HUES6 (cell line): ENCODE measurements around the gene ZNF407.
"Not testable (repeated sequence)": the region's sequence is repeated elsewhere in the genome, so short reads cannot be mapped to it uniquely, and the experiment has no call there.

Experiments used
- H3K27ac ChIP-seq: 2 replicates; pipeline ENCODE4 v1.7.0; 2013; ENCODE audit warnings: low read depth, mild to moderate bottlenecking, low read length, inconsistent platforms
- H3K27me3 ChIP-seq: 2 replicates; pipeline ENCODE4 v1.6.1; 2013; ENCODE audit warnings: low read length; ENCODE audit not compliant: control insufficient read depth, insufficient read depth
- H3K36me3 ChIP-seq: 2 replicates; pipeline ENCODE4 v1.6.1; 2013; ENCODE audit warnings: low read length; ENCODE audit not compliant: control insufficient read depth, insufficient read depth
- H3K4me1 ChIP-seq: 2 replicates; pipeline ENCODE4 v1.6.1; 2013; ENCODE audit warnings: low read length; ENCODE audit not compliant: control insufficient read depth, insufficient read depth
- H3K4me3 ChIP-seq: 2 replicates; pipeline ENCODE4 v1.5.1; 2013; ENCODE audit warnings: low read depth, low read length
- H3K9ac ChIP-seq: one replicate; pipeline ENCODE4 v1.6.1; 2013; ENCODE audit warnings: mild to moderate bottlenecking, low read length
- H3K9me3 ChIP-seq: 2 replicates; pipeline ENCODE4 v1.6.1; 2013; ENCODE audit warnings: low read depth, low read length; ENCODE audit not compliant: control insufficient read depth, insufficient read depth

Gene ZNF407

GRCh38 chr18:75087119-75088020 lies 489.7 kb downstream of the ZNF407 start:
- Histone ChIP-seq H3K36me3 (no peaks in the 10 kb centered on the region), H3K27ac (no peak overlapping the region), H3K9me3 (peaks cover 18% of the 10 kb centered on the region), H3K9ac (no peak overlapping the region), H3K27me3 (no peaks in the 10 kb centered on the region), H3K4me3 (no peak overlapping the region), H3K4me1 (peaks cover 5% of the 10 kb centered on the region; the same call in 1 of the 2 replicates)

- Histone ChIP-seq H3K4me1 (peaks cover 5% of the 10 kb centered on the region; the same call in 1 of the 2 replicates), H3K9ac (no peak overlapping the region), H3K27me3 (no peaks in the 10 kb centered on the region), H3K27ac (no peak overlapping the region), H3K4me3 (no peak overlapping the region), H3K9me3 (peaks cover 14% of the 10 kb centered on the region), H3K36me3 (no peaks in the 10 kb centered on the region)
Measured at GRCh38 chr18:75088021-75088506, 490.4 kb downstream of the ZNF407 start.

GRCh38 chr18:75088622-75089211 lies 491.0 kb downstream of the ZNF407 start:
- H3K4me3 ChIP-seq, result no peak overlapping the region
- no peaks in the 10 kb centered on the region for H3K27me3 ChIP-seq
- no peak overlapping the region for H3K9ac ChIP-seq
- no peaks in the 10 kb centered on the region for H3K36me3 ChIP-seq
- H3K27ac ChIP-seq, result no peak overlapping the region
- H3K4me1 ChIP-seq, result peaks cover 5% of the 10 kb centered on the region; the same call in 1 of the 2 replicates
- peaks cover 9% of the 10 kb centered on the region; the same call in 1 of the 2 replicates for H3K9me3 ChIP-seq

- H3K9ac ChIP-seq, result no peak overlapping the region
- no peaks in the 10 kb centered on the region for H3K27me3 ChIP-seq
- no peak overlapping the region for H3K27ac ChIP-seq
- peaks cover 5% of the 10 kb centered on the region; the same call in 1 of the 2 replicates for H3K4me1 ChIP-seq
- H3K36me3 ChIP-seq, result no peaks in the 10 kb centered on the region
- H3K9me3 ChIP-seq, result peaks cover 9% of the 10 kb centered on the region; the same call in 1 of the 2 replicates
- H3K4me3 ChIP-seq, result no peak overlapping the region
Measured at GRCh38 chr18:75089748-75090327, 492.2 kb downstream of the ZNF407 start.

DNA sequence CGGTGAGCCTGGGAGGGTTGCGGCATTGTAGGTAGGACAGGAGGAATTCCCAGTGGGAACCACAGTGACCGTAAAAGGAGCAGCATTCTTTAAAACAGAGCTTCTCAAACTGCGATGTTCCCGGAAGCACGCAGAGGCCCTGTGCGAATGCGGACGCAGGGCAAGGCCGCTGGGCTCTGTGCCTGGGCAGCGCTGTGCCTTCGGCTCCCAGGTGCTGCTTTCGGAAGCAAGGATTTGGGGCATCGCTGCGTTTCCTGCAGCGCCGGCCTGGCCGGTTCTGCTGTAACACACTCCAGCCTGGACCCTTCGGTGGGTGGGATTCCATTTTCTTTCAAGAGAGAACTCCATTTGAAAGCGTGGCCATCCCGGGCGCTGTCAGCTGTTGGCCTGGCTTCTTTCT lies 492.7 kb downstream of the ZNF407 start:
- Histone ChIP-seq H3K4me1 (peaks cover 5% of the 10 kb centered on the region; the same call in 1 of the 2 replicates), H3K36me3 (no peaks in the 10 kb centered on the region), H3K9ac (no peak overlapping the region), H3K4me3 (no peak overlapping the region), H3K9me3 (peaks cover 9% of the 10 kb centered on the region; the same call in 1 of the 2 replicates), H3K27ac (no peak overlapping the region), H3K27me3 (no peaks in the 10 kb centered on the region)

GRCh38 chr18:75097491-75098225 lies 500.0 kb downstream of the ZNF407 start:
- no peak overlapping the region for H3K27ac ChIP-seq
- H3K27me3 ChIP-seq, result no peaks in the 10 kb centered on the region
- no peaks in the 10 kb centered on the region for H3K4me1 ChIP-seq
- H3K4me3 ChIP-seq, result no peak overlapping the region
- no peak overlapping the region for H3K9ac ChIP-seq
- H3K9me3 ChIP-seq, result peaks cover 23% of the 10 kb centered on the region
- no peaks in the 10 kb centered on the region for H3K36me3 ChIP-seq

- no peaks in the 10 kb centered on the region for H3K4me1 ChIP-seq
Measured at GRCh38 chr18:75100832-75101630, 503.4 kb downstream of the ZNF407 start.

GRCh38 chr18:75101916-75102315 lies 504.2 kb downstream of the ZNF407 start:
- no peaks in the 10 kb centered on the region for H3K36me3 ChIP-seq
- H3K4me1 ChIP-seq, result no peaks in the 10 kb centered on the region
- no peak overlapping the region for H3K27ac ChIP-seq
- H3K4me3 ChIP-seq, result no peak overlapping the region
- no peaks in the 10 kb centered on the region for H3K27me3 ChIP-seq
- H3K9me3 ChIP-seq, result peaks cover 23% of the 10 kb centered on the region
- H3K9ac ChIP-seq, result no peak overlapping the region

More at GRCh38 chr18:75100832-75101630, 503.4 kb downstream of the ZNF407 start:
- Histone ChIP-seq H3K9ac (no peak overlapping the region), H3K36me3 (no peaks in the 10 kb centered on the region), H3K9me3 (peaks cover 23% of the 10 kb centered on the region), H3K4me3 (no peak overlapping the region), H3K27me3 (no peaks in the 10 kb centered on the region), H3K27ac (no peak overlapping the region)

DNA sequence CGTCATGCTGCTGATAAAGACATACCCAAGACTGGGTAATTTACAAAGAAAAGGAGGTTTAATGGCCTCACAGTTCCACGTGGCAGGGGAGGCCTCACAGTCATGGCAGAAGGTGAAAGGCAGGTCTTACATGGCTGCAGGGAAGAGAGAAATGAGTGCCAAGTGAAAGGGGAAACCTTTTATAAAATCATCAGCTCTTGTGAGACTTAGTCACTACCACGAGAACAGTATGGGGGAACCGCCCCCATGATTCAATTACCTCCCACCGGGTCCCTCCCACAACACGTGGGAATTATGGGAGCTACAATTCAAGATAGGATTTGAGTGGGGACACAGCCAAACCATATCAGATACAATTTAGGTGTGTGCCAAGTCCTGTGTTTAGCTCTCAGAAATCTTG lies 506.4 kb downstream of the ZNF407 start:
- not testable (repeated sequence) for H3K9ac ChIP-seq, H3K27ac ChIP-seq, H3K36me3 ChIP-seq, H3K4me1 ChIP-seq, H3K27me3 ChIP-seq, H3K4me3 ChIP-seq
- H3K9me3 ChIP-seq, result peaks cover 23% of the 10 kb centered on the region

DNA sequence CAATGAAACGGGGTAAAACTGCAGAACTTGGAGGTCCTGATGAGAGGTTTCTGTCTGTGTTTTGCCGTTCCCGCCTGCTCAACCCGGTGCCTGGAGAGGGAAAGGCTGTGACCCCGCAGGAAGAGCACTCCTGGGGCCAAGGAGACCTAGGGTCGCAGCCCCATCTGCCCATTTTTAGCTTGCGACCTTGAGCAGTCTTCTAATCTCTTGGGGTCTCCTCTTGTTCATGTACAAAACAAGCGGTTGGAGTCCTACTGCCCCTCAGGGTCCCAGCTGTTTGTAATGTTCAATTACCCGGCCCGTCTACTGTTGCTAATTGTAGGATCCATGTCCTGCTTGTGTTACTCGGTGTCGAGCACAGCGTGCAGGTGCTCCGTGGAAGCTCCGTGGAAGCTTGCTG lies 506.8 kb downstream of the ZNF407 start:
- H3K9me3 ChIP-seq, result peaks cover 23% of the 10 kb centered on the region
- no peaks in the 10 kb centered on the region for H3K27me3 ChIP-seq
- no peak overlapping the region for H3K27ac ChIP-seq
- no peaks in the 10 kb centered on the region for H3K36me3 ChIP-seq
- H3K4me1 ChIP-seq, result no peaks in the 10 kb centered on the region
- H3K9ac ChIP-seq, result no peak overlapping the region
- H3K4me3 ChIP-seq, result no peak overlapping the region
